ENCODE results near the gene COMMD3. TPM values are rescaled to one million over a fixed set of nuclear protein-coding genes. Genes with fewer than 3 reads are reported as not detected.

Gene COMMD3
- total RNA-seq, 4 donors from 2014 or later = 17.8 to 31.9 (median 26.7) TPM

DNA sequence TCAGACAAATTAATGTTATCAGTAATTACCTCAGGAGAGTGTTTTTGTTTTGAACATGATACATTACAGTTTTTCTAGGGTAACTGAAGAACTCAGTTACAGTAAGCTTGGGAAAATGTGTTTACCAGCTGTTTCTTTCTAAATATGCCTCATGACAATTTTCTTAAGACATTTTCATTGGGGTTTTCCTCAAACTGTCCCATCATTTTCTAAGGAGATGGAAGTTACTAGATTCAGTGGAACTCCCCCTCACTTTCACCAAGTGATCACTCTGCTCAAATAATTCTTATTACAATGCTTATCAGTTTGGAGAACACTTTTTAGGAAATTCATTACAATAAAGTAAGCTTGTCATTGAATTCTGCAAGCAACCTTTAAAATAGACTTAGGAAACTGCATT is 22.7 kb downstream of the COMMD3 start:
- no peak for TF ChIP-seq CTCF (IDR thresholded peaks at IDR 0.05)
- DNase-seq (ENCODE audit: low spot score) (no peak), ATAC-seq (ENCODE audit: low FRiP score) (no peak)

GRCh38 chr10:22339761-22340328 is 23.7 kb downstream of the COMMD3 start:
- no peak for DNase-seq (ENCODE audit: low spot score)

DNA sequence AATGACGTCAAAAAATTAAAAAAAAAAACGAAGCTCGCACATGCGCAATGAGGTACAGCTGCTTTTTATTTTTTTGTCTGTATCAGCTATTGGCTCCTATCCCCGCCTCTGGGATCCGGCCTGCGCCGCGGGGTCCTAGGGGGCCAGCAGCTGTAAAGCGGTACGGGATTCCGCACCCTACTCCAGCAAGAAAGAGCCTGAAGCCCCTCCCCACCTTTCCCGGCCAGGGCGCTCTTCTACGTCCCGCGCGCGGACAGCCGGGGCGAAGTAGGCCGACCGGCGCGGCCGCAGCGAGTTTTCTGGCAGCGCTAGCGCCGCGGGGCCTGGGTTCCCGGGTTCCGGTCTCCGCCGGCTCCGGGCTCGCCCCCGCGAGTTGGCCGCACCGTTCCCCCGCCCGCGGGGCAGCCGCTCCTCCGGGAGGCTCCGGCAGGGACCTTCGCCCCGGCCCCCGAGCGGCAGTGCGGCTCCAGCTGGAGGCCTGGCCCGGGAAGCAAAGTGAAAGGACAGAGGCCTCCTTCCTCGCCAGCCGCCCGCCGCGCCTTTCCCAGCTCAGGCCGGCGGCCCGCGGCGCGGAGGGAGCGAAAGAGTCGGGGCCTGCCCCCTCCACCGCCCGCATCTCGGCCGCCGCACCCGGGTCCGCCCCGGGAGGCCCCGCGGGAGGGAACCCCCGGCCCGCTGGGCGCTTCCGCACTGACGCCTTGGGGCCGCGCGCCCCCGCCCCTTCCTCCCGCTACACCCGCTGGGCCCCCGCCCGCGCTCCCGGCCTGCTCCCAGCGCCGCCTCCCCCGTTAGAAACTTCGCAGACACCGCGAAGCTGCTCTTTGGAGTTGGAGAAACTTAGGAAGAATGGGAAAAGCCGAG is 24.4 kb downstream of the COMMD3 start:
- no peak for TF ChIP-seq CTCF (IDR thresholded peaks at IDR 0.05)
- ATAC-seq (ENCODE audit: low FRiP score) (peak; percentile 83), DNase-seq (ENCODE audit: low spot score) (no peak)

More at GRCh38 chr10:22339761-22340328, 23.7 kb downstream of the COMMD3 start:
- ATAC-seq (ENCODE audit: low FRiP score) = no peak
- TF ChIP-seq CTCF (IDR thresholded peaks at IDR 0.05) = no peak

DNA sequence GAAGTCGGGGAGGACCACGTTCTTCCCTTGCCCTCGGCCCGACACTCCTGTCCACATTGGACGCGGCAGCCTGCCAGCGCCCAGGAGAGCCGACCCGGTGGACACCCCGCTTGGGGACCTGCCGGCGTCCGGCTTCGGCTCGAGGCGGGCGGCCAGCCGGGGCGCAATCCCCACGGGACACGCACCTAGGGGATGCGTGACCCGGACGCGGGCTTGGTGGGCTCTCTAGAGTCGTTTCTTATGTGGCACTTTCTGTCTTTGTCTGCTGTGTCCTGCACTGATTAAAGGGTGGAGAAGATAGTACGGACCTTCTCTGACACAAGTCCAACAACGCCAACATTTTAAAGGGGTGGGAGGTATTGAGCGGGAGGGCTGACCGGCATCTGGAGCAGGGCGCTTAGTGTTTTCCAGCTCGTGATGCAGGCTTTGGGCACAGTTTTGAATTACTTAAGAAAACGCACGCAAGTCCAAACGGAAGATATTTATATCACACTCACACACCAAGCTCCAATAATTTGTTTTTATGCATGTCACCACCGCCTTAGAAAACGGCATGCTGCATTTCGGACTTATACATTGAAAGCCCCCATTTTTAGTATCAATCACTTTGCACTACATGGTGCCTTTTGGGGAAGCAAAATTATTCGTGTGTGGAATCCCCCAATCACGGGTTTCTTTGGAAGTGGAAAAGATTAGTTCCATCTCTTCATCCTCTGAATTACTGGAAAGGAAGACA is 25.2 kb downstream of the COMMD3 start:
- ATAC-seq (ENCODE audit: low FRiP score) (peak; percentile 5), DNase-seq (ENCODE audit: low spot score) (no peak)
- no peak for TF ChIP-seq CTCF (IDR thresholded peaks at IDR 0.05)

GRCh38 chr10:22341926-22342196 is 25.7 kb downstream of the COMMD3 start:
- no peak for DNase-seq (ENCODE audit: low spot score)
- TF ChIP-seq CTCF (IDR thresholded peaks at IDR 0.05) = no peak
- ATAC-seq (ENCODE audit: low FRiP score) = no peak

DNA sequence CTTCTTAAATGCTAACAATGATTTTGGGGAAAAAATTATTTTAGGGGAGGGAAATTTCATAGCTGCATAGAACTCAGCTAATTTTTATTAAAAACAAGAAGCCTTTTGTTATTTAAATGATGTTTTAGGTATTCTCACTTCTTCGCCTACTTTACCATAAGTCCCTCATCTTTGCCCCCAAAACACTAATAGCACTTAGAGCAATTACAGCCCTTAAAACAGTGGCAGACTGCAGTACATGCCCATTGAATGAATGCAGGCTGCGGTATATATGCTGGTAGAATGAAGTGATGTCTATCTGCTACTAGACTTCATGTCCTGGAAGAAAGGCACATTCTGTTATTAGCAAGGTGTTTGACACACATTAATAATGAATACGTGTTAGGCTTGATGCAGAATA is 26.2 kb downstream of the COMMD3 start:
- ATAC-seq (ENCODE audit: low FRiP score) (no peak), DNase-seq (ENCODE audit: low spot score) (no peak)
- TF ChIP-seq CTCF (IDR thresholded peaks at IDR 0.05) = no peak
